Measurements from ENCODE around the gene MOBP.

MOBP gene

DNA sequence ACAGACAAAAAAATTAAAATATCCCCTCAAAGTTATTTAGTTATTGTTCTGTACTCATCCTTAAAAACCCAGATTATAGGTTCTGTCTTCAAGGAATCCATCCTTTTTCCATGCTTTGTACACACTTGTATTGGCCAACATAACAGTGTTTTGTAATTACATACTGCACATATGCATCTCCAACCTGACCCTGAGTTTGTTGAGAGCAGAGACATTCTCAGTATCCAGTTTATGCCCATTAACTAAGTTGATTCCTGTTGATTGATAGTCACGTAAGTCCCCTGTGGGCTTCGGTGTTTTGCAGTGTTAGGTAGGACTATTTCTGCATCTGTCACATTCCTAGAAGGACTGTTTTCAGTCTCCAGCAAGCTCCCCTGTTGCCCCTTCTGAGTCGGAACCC is 33.6 kb downstream of the MOBP start:
- DNase-seq, result no peak

DNA sequence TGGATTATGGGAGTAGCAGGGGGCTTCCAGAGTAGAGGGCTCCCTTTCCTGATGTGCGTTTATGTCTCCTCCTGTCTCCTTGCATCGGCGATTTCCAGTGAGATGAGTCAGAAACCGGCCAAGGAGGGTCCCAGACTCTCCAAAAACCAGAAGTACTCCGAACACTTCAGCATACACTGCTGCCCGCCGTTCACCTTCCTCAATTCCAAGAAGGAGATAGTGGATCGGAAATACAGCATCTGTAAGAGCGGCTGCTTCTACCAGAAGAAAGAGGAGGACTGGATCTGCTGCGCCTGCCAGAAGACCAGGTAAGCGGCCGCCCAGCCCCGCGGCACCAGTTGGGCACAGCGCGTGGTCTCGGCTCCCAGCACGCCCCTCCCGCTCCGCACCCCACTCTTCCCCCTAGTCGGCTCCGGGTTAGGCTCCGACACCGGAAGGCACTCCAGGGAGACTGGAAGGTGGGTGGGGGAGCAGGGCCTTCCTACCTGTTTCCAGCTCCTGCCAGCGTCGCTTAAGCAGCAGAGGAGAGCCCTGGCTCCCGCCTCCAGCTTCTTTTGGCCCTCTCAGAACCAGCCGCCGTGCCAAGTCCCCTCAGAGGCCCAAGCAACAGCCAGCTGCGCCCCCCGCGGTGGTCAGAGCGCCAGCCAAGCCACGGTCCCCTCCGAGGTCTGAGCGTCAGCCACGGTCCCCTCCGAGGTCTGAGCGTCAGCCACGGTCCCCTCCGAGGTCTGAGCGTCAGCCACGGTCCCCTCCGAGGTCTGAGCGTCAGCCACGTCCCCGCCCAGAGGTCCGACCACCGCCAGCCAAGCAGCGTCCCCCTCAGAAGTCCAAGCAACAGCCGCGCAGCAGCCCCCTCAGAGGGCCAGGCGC is 34.7 kb downstream of the MOBP start:
- no peak for DNase-seq

DNA sequence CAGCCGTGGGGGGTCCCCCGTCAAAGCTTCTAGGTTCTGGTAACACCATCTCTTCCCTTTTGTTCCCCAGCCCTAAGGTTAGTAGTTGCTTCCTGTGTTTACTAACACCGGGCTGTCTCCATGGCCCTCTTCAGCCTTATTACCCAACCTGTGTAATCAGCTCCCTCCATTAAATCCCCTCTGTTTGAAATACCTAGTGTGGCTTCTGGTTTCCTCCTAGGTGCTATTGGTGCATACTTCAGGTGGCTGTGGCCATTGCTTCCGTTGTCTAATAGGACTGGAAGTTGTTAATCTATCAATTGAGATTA is 35.3 kb downstream of the MOBP start:
- DNase-seq, result no peak

GRCh38 chr3:39505866-39506742 is 38.6 kb downstream of the MOBP start:
- DNase-seq, result no peak

DNA sequence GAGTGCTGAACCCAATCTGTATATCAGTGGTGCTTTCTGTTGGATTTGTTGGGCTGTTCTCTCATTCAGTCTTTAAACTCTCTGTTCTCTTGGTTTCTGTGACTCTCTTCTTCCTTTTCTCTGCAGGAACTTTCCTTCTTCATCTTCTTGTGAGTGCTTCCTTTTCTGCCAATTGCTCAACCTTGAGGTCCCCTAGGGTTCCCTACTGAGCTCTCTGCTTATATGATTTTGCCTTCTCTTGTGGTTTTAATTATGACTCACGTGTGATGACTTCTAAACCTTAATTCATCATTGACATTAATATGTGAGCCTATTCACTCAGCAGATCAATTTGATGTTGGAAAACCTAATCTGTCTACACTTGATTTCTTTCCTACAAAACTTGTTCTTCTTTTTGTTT is 39.4 kb downstream of the MOBP start:
- DNase-seq, result no peak

DNA sequence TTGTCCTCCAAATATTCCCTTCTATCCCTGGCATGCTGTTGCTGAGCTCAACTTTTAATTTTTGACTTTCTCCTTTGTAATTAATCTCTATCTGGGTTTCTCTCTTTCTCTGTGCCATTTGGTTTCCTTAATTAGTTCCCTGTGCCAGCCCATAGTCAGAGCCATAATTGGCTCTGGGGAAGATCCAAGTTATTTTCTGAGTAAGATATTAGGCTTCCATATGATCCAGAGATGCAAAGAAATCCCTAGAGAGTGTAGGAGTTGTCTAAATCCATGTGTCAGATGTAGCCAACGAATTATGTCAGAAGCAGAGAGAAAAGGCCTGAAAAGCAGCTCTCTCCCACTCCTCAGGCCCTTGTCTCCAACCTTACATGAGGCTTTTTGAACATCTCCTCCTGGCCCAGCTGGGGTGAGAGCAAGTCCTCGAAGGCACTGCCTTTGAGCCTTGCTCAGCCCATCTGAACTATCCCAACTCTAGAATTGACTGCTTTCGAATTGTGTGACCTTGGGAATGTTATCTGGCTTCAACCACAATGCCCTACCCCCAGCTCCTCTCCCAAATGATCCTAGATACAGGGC is 46.4 kb downstream of the MOBP start:
- DNase-seq, result no peak

GRCh38 chr3:39515681-39516441 is 48.4 kb downstream of the MOBP start:
- DNase-seq, result no peak

DNA sequence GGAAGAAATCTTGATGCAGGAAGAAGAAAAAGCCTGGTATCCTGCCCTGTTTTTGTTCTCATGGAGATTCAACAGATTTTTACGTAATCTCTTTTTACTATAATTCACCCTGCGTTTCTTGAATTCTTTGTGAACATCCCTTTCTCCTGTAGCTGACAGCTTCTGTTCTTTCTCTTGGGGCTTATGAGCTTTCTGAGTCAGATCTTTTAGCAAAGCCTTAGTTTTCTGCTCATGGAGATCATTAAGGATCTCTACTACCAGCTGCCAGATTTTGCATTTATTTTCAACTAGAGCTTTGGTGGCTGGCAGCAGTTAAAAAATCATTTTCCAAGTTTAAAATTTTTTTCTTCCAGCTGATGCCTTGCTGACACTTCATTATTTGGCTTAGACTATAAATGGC is 51.6 kb downstream of the MOBP start:
- no peak for DNase-seq

DNA sequence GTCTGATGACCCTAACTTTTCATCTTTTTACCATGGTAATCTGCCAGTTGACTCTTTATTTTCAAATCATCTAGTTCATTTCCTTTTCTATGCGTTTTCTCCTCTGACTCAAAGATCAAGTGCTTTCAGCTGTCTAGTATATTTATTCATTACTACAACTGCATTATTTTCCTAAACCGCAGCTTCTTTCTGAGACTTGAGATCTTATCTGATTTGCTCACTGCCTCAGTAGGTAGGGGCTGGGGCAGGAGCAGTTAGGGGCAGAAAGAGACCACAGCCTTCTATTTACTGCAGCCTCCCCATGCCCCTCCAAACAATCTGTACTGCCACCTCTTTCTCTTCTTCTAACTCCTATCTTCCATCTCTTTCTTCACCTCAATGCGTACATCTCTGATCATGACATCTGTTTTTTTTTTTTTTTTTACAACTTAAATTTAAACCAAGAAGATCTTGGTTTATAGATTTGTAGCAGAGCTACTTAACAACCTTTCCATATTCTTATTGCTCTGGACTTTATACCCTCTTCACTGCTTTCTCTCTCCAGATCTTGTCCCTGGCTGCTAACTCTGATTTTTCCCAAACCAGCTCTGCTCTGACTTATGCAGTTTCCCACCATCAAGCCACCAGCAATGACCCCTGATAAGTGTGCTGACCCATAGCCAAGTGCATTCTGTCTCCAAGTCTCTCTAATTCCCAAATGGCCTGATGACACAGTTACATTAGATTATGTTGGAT is 52.2 kb downstream of the MOBP start:
- no peak for DNase-seq

GRCh38 chr3:39521456-39521855 is 54.0 kb downstream of the MOBP start:
- no peak for DNase-seq

GRCh38 chr3:39524107-39524506 is 56.6 kb downstream of the MOBP start:
- no peak for DNase-seq

DNA sequence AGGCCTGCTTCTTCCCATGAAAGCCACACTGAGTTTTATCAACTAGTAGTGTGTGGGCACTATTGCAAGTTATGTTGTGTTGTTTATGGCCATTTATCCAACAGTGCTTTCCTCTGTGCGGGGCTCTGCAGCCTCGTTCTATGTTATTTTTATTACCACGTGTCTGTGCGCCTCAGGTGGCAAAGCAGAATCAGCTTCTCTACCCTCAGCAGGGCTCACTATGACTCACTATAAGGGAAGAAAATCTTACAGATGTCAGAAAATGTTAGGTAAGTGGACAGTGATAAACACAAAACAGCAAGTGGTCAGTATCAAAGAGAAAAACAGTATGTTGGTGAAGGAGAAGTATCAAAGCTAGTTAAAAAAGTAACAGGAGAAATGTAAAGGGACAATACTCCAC is 61.4 kb downstream of the MOBP start:
- no peak for DNase-seq

DNA sequence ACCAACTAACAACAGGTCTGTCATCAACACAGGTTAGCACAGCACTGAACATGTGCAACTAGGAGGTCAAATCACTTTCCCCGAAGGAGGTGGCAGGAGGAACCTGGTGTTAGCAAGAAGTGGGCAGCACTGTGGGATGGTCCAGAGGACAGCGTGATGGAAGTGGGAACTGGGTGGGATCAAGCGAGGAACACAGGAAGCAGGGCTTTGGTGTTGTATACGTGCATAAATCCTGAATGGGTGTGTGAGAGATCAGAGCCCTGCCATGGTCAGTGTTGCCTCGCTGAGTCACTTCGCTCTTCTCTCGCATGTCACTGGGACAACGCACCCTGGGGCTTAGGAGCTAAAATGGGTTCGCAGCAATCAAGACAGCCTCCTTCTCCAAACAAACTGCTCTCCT is 62.1 kb downstream of the MOBP start:
- DNase-seq, result no peak

DNA sequence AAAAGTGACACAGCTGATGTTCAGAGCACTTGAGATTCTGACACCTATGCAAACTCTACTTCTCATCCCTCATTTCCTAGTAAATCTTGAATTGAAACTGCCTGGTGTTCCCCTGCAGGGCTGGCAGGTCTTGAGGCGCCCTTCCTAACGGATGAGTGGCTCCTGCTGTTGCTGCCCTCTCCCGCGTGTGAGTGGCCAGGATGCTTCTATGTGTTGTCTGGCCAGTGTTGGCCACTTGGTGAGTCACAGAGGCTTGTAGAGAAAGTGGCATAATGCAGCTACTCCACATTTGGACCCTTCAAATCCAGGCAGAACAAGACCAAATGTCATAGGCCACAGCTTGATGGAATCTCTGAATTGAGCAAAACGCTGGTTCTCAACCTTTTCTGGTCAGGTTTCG is 63.6 kb downstream of the MOBP start:
- DNase-seq, result no peak

DNA sequence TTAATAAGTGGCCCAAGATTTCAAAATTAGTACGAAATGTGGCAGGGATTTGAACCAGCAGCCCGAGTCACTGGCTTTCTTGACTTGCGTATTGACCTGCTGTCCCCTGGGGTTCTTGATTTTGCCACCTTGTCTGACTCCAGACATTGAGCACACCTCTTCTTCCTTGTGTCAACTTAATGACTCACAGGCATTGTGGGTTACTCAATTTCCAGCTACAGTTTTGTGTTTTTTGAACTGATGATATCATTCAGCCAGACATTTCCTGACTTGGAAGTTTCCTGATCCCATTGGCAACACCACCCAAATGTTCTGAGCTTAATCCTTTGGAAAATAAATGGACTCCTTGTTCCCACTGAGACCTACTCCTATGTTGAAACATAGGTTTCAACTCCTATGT is 64.2 kb downstream of the MOBP start:
- DNase-seq, result no peak

DNA sequence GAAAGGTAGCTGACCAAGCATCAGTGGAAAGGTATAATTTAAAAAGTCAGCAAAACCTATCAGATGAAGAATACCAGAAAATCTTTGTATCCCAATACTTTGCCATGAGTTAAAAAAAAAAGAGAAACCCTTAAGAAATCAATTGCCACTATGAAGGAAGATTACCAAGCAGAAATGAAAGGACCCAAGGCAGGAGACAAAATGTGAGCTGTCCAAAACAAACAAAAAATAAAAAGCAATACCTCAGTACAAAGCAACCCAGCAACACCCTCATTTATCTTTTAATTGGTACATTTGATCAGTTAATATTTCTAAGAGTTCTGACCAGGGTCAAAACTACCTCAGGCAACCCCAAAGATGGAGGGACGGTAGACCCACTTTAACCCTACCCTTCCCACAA is 65.3 kb downstream of the MOBP start:
- DNase-seq, result no peak

GRCh38 chr3:39533226-39533625 is 65.7 kb downstream of the MOBP start:
- no peak for DNase-seq

DNA sequence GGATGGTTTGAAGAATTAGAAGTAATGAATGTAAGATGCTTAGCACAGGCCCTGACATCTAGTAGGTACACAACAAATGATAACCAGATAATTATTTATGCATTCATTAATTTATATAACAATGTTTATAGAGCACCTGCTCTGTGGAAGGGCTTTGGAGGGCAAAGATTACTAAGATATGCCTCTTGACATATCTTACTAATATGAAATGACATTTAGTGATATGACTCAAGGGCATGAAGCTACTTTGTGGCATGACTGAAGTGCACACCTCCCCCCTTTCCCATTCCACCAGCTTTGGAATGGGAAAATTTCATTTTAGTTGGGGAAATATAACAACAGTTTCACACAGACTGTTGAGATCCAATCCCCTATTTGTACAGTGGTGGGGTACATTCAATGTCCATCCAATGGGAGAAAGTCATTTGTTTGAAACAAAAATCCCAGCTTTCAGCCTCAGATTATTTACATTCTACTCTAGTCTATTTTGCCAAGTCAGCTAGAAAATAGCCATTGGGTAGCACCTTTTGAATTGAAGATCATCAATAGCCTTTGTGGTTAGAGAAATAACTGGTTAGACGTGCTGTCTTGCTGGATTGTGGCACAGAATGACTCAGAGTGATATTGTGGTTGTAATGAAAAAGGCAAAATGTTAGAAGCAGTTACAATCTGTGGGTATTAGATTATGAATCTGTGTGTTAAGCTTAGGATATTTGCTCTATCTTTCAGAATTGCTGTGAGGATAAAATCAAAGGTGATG is 72.9 kb downstream of the MOBP start:
- peak; percentile 6 for DNase-seq

- no peak for DNase-seq
These were observed 74.0 kb downstream of the MOBP start for GRCh38 chr3:39541442-39541841.

GRCh38 chr3:39541917-39542329 is 74.4 kb downstream of the MOBP start:
- DNase-seq, result peak; percentile 67

GRCh38 chr3:39542588-39542988 is 75.1 kb downstream of the MOBP start:
- DNase-seq, result no peak

DNA sequence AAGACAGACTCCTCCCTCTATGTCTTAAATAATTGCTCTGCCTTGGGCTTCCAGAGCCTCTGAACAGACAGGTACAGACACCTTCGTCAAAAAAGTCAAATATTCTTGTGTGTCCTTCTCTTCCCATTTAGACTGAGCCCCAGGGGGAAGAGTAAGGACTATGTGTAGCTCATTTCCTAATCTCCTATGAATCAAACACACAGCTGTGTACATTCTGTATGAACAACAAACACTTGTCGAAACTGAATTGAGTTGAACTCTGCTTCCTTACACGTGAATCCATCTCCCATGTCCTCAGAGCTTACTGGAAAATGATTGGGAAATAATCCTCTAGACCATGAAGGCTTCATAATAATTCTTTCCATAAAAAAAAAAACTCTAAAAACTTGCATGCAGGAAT is 80.8 kb downstream of the MOBP start:
- DNase-seq, result no peak
